GM23338 (cell line): Measurements from ENCODE around the gene FBXO8. TPM values are rescaled to one million over a fixed set of nuclear protein-coding genes. Genes with fewer than 3 reads are reported as not detected.

Experiments used
- ATAC-seq: fragments of 200-7000 bp; cut with Tn5 transposase; 3 replicates; pipeline ENCODE4 v1.9.1; 2020
- DNase-seq: peaks from one replicate; pipeline ENCODE4 v3.0.0-alpha.2; 2015; ENCODE audit warnings: low spot score
- H2AFZ ChIP-seq: fragments of 200-600 bp; sonication (generic); 2 replicates; pipeline ENCODE4 v1.8.0; 2016; ENCODE audit warnings: antibody characterized with exemption, mild to moderate bottlenecking, moderate library complexity
- H3F3A ChIP-seq: fragments of 200-600 bp; sonication (generic); replicated peaks from 2 replicates; pipeline ENCODE4 v1.8.0; 2017; ENCODE audit warnings: antibody characterized with exemption, mixed run types, low read depth
- H3K27ac ChIP-seq: fragments of 200-600 bp; sonication (generic); 2 replicates; pipeline ENCODE4 v1.6.1; 2016; ENCODE audit warnings: low read depth
- H3K27me3 ChIP-seq: fragments of 200-600 bp; sonication (generic); 2 replicates; pipeline ENCODE4 v1.8.0; 2016; ENCODE audit warnings: mild to moderate bottlenecking, mixed run types, moderate library complexity; ENCODE audit not compliant: insufficient read depth
- H3K36me3 ChIP-seq: fragments of 200-600 bp; sonication (generic); 2 replicates; pipeline ENCODE4 v1.8.0; 2016; ENCODE audit warnings: mild to moderate bottlenecking; ENCODE audit not compliant: insufficient read depth
- H3K4me1 ChIP-seq: fragments of 200-600 bp; sonication (generic); 2 replicates; pipeline ENCODE4 v1.8.0; 2016; ENCODE audit warnings: mild to moderate bottlenecking, moderate library complexity; ENCODE audit not compliant: insufficient read depth
- H3K4me2 ChIP-seq: fragments of 200-600 bp; sonication (generic); 2 replicates; pipeline ENCODE4 v1.7.1; 2017; ENCODE audit warnings: mixed run types
- H3K4me3 ChIP-seq: fragments of 200-600 bp; sonication (generic); 2 replicates; pipeline ENCODE4 v1.6.1; 2016; ENCODE audit warnings: mixed run types
- H3K79me2 ChIP-seq: fragments of 200-600 bp; sonication (generic); replicated peaks from 2 replicates; pipeline ENCODE4 v1.8.0; 2017; ENCODE audit warnings: mild to moderate bottlenecking; ENCODE audit not compliant: insufficient read depth
- H3K9me2 ChIP-seq: fragments of 200-600 bp; sonication (generic); 2 replicates; pipeline ENCODE4 v1.8.0; 2017; ENCODE audit not compliant: insufficient read depth
- H4K20me1 ChIP-seq: fragments of 200-600 bp; sonication (generic); replicated peaks from 2 replicates; pipeline ENCODE4 v1.8.0; 2017; ENCODE audit warnings: mild to moderate bottlenecking; ENCODE audit not compliant: insufficient read depth
- H3K27ac Mint-ChIP-seq: 2 replicates; pipeline ENCODE4 v1.8.0; 2020; ENCODE audit warnings: inconsistent platforms, mild to moderate bottlenecking, moderate library complexity, mixed read lengths
- H3K27me3 Mint-ChIP-seq: 3 replicates; pipeline ENCODE4 v1.8.0; 2022; ENCODE audit warnings: low read depth, mild to moderate bottlenecking, moderate library complexity, mixed read lengths, inconsistent platforms; ENCODE audit not compliant: insufficient read depth, poor library complexity
- H3K36me3 Mint-ChIP-seq: 3 replicates; pipeline ENCODE4 v1.8.0; 2021; ENCODE audit warnings: low read depth, mild to moderate bottlenecking, inconsistent platforms, moderate library complexity, mixed read lengths
- H3K4me1 Mint-ChIP-seq: 3 replicates; pipeline ENCODE4 v1.8.0; 2020; ENCODE audit warnings: mild to moderate bottlenecking, inconsistent platforms, mixed read lengths
- H3K4me3 Mint-ChIP-seq: 3 replicates; pipeline ENCODE4 v1.8.0; 2021; ENCODE audit warnings: moderate library complexity, mild to moderate bottlenecking, inconsistent platforms, mixed read lengths
- H3K9me3 Mint-ChIP-seq: 3 replicates; pipeline ENCODE4 v1.8.0; 2020; ENCODE audit warnings: moderate library complexity, mild to moderate bottlenecking, inconsistent platforms, mixed read lengths
- CTCF ChIP-seq, 2 experiments: fragments of 200-600 bp in 1 of 2; sonication (generic) in 1 of 2; conservative IDR thresholded peaks; 2 replicates each; pipeline versions ENCODE4 v1.5.1 to v1.6.1; 2016 to 2017; ENCODE audit warnings: antibody characterized with exemption in 2 of 2, low read depth in 2 of 2, mild to moderate bottlenecking in 2 of 2, moderate library complexity in 1 of 2
- JUNB ChIP-seq: IDR thresholded peaks from one replicate; pipeline ENCODE4 v1.6.1; 2016; ENCODE audit warnings: antibody characterized with exemption; ENCODE audit not compliant: unreplicated experiment
- STAT1 ChIP-seq: IDR thresholded peaks from one replicate; pipeline ENCODE4 v1.6.1; 2016; ENCODE audit warnings: antibody characterized with exemption; ENCODE audit not compliant: unreplicated experiment
- ZNF114 ChIP-seq: fragments of 250-450 bp; sonication (Bioruptor Pico); IDR thresholded peaks from 2 replicates; pipeline ENCODE4 v1.5.0; 2020; ENCODE audit warnings: mild to moderate bottlenecking, moderate library complexity
- ZNF462 ChIP-seq: fragments of 250-450 bp; sonication (Bioruptor Pico); IDR thresholded peaks from 2 replicates; pipeline ENCODE4 v1.5.0; 2020; ENCODE audit warnings: mild to moderate bottlenecking, moderate library complexity
- polyA plus RNA-seq: library from polyadenylated mRNA; unstranded; fragments of >200 nt; fragmentation: Nextera tagmentation; extraction: Ambion mirVana; gene quantifications from 2 replicates; pipeline ENCODE4 v1.2.1, GENCODE V29; 2016
- total RNA-seq: library from RNA; depleted of rRNA; stranded (reverse); fragments of >200 nt; shearing (Covaris generic); gene quantifications from 2 replicates; pipeline ENCODE4 v1.2.3, GENCODE V29; 2014

The FBXO8 gene
- total and polyA plus RNA-seq, 2 experiments from 2014 or later = 5.8 to 7.9 TPM

GRCh38 chr4:174201871-174202270 is 81.6 kb downstream of the FBXO8 start:
- Histone ChIP-seq H3K4me3 (no peak overlapping the region), H3K36me3 (no peaks in the 10 kb centered on the region), H3K4me2 (no peak overlapping the region), H3K9me2 (no peaks in the 10 kb centered on the region), H2AFZ (no peak overlapping the region), H3K27ac (no peak overlapping the region), H4K20me1 (no peaks in the 10 kb centered on the region), H3K27me3 (no peaks in the 10 kb centered on the region), H3K4me1 (peaks cover 7% of the 10 kb centered on the region; the same call in 1 of the 2 replicates), H3K79me2 (no peaks in the 10 kb centered on the region), H3F3A (no peaks in the 10 kb centered on the region)
- no peak for TF ChIP-seq JUNB
- no peak for TF ChIP-seq CTCF (conservative IDR thresholded peaks at IDR 0.05; ENCODE audit: low read depth in 2 of 2)
- no peak for TF ChIP-seq ZNF462 (CRISPR knock-in tag)
- TF ChIP-seq ZNF114 (CRISPR knock-in tag) = no peak
- no peak for TF ChIP-seq STAT1
- Mint-ChIP-seq H3K4me3 (no peak overlapping the region), H3K27me3 (no peaks in the 10 kb centered on the region), H3K36me3 (no peaks in the 10 kb centered on the region), H3K27ac (no peak overlapping the region), H3K4me1 (peaks cover 8% of the 10 kb centered on the region), H3K9me3 (no peaks in the 10 kb centered on the region)
- DNase-seq (no peak), ATAC-seq (no peak)
